Uterus (tissue), 4 donors: ENCODE data around the gene MYO1B. TPM values are rescaled to one million over a fixed set of nuclear protein-coding genes. Genes with fewer than 3 reads are reported as not detected.

Experiments used
- DNase-seq, 2 donors: peaks; one replicate each; pipeline ENCODE4 v3.0.0-alpha.2; 2019 to 2020
- H3K27ac ChIP-seq, 2 donors: fragments of 200-600 bp; sonication (generic); 1 replicate in 1 of 2; 2 replicates in 1 of 2; pipeline ENCODE4 v1.5.1; 2016 to 2018
- H3K27me3 ChIP-seq, 2 donors: fragments of 200-600 bp; sonication (generic); one replicate each; pipeline ENCODE4 v1.5.1; 2018 to 2019; ENCODE audit warnings: control low read depth in 1 of 2
- H3K36me3 ChIP-seq, 2 donors: fragments of 200-600 bp; sonication (generic); one replicate each; pipeline ENCODE4 v1.5.1; 2019; ENCODE audit warnings: control low read depth in 1 of 2
- H3K4me1 ChIP-seq, 2 donors: fragments of 200-600 bp; sonication (generic); one replicate each; pipeline ENCODE4 v1.5.1; 2018 to 2019; ENCODE audit warnings: control low read depth in 1 of 2
- H3K4me3 ChIP-seq, 2 donors: fragments of 200-600 bp; sonication (generic); 1 replicate in 1 of 2; 2 replicates in 1 of 2; pipeline ENCODE4 v1.5.1; 2018 to 2019; ENCODE audit warnings: mild to moderate bottlenecking in 1 of 2
- H3K9me3 ChIP-seq, 2 donors: fragments of 200-600 bp; sonication (generic); one replicate each; pipeline ENCODE4 v1.5.1; 2019; ENCODE audit warnings: control low read depth in 1 of 2
- CTCF ChIP-seq, 4 experiments: fragments of 200-600 bp in 2 of 4; fragments of 450-650 bp in 2 of 4; sonication (generic) in 2 of 4; IDR thresholded peaks; one replicate each; pipeline ENCODE4 v1.5.1; 2016 to 2019; ENCODE audit warnings: antibody characterized with exemption in 4 of 4, mild to moderate bottlenecking in 2 of 4, moderate library complexity in 1 of 4
- POLR2A ChIP-seq, 2 donors: fragments of 450-650 bp; IDR thresholded peaks; one replicate each; pipeline ENCODE4 v1.6.1; 2016; ENCODE audit warnings: antibody characterized with exemption in 2 of 2, mild to moderate bottlenecking in 1 of 2, moderate library complexity in 1 of 2
- intact Hi-C: fragments of 100-400 bp; cut with DNase I; formaldehyde crosslinking; loops from one replicate; pipeline ENCODE4 v1.15.1; 2023; ENCODE audit warnings: low total_unique reads
- total RNA-seq, 4 donors: library from RNA; depleted of rRNA in 3 of 4; stranded (reverse); fragments of >200 nt in 3 of 4; gene quantifications; one replicate each; pipeline versions ENCODE4 v1.1.0 to v1.2.4, GENCODE V29; 2014 to 2023
- donor health status: DM: yes; HTN: yes; CAD: no.

The MYO1B gene
- total RNA-seq, 4 donors from 2014 or later = 10.3 to 169 (median 29.5) TPM

- peak overlapping the region; percentile 9 to 30 for H3K27ac ChIP-seq
- no peaks in the 10 kb centered on the region for H3K36me3 ChIP-seq
- H3K4me1 ChIP-seq = no peaks in the 10 kb centered on the region
- no peaks in the 10 kb centered on the region for H3K27me3 ChIP-seq
- no peak for TF ChIP-seq CTCF (IDR thresholded peaks at IDR 0.05)
- no peak for TF ChIP-seq POLR2A (IDR thresholded peaks at IDR 0.05)
- intact Hi-C loops = no loop called here
- no peaks in the 10 kb centered on the region for H3K9me3 ChIP-seq
- no peak overlapping the region for H3K4me3 ChIP-seq
- no peak for DNase-seq
Observed at GRCh38 chr2:191263050-191263449, 17.8 kb downstream of the MYO1B start.

GRCh38 chr2:191264647-191265081 is 19.5 kb downstream of the MYO1B start:
- intact Hi-C loops = no loop called here

GRCh38 chr2:191265311-191266170 is 20.3 kb downstream of the MYO1B start:
- H3K4me3 ChIP-seq = peak overlapping the region in 1 of 2 donors; percentile 5
- peak overlapping the region; percentile 52 to 71 for H3K27ac ChIP-seq
- intact Hi-C loops = no loop called here

More at GRCh38 chr2:191264647-191265081, 19.5 kb downstream of the MYO1B start:
- TF ChIP-seq POLR2A (IDR thresholded peaks at IDR 0.05) (no peak), CTCF (IDR thresholded peaks at IDR 0.05) (no peak)
- H3K4me3 ChIP-seq = no peak overlapping the region
- no peaks in the 10 kb centered on the region for H3K27me3 ChIP-seq
- no peak for DNase-seq
- H3K9me3 ChIP-seq = no peaks in the 10 kb centered on the region
- H3K36me3 ChIP-seq = no peaks in the 10 kb centered on the region
- H3K27ac ChIP-seq = peak overlapping the region; percentile 52 to 71
- H3K4me1 ChIP-seq = no peaks in the 10 kb centered on the region

GRCh38 chr2:191266201-191266600 is 21.0 kb downstream of the MYO1B start:
- Histone ChIP-seq H3K27me3 (no peaks in the 10 kb centered on the region), H3K36me3 (no peaks in the 10 kb centered on the region), H3K9me3 (no peaks in the 10 kb centered on the region), H3K4me3 (no peak overlapping the region), H3K27ac (peak overlapping the region; percentile 52 to 71), H3K4me1 (no peaks in the 10 kb centered on the region)
- DNase-seq = no peak
- TF ChIP-seq CTCF (IDR thresholded peaks at IDR 0.05) = no peak
- TF ChIP-seq POLR2A (IDR thresholded peaks at IDR 0.05) = no peak
- intact Hi-C loops = no loop called here

More at GRCh38 chr2:191265311-191266170, 20.3 kb downstream of the MYO1B start:
- DNase-seq = peak; percentile 25 to 38
- Histone ChIP-seq H3K4me1 (no peaks in the 10 kb centered on the region), H3K36me3 (no peaks in the 10 kb centered on the region), H3K27me3 (no peaks in the 10 kb centered on the region), H3K9me3 (no peaks in the 10 kb centered on the region)
- TF ChIP-seq CTCF (IDR thresholded peaks at IDR 0.05) (no peak), POLR2A (IDR thresholded peaks at IDR 0.05) (no peak)

GRCh38 chr2:191268596-191268995 is 23.4 kb downstream of the MYO1B start:
- Histone ChIP-seq H3K4me1 (no peaks in the 10 kb centered on the region), H3K27me3 (no peaks in the 10 kb centered on the region), H3K4me3 (no peak overlapping the region), H3K27ac (no peak overlapping the region), H3K9me3 (no peaks in the 10 kb centered on the region), H3K36me3 (no peaks in the 10 kb centered on the region)
- intact Hi-C loops = no loop called here
- DNase-seq = no peak
- TF ChIP-seq POLR2A (IDR thresholded peaks at IDR 0.05) = no peak
- no peak for TF ChIP-seq CTCF (IDR thresholded peaks at IDR 0.05)
